Neural progenitor cell (in vitro differentiated cells): ENCODE data around the gene BOK.
A peak's percentile ranks its signal among the peaks of the same experiment; 100 is the strongest.

Experiments
- EZH2phosphoT487 ChIP-seq: fragments of 200-600 bp; sonication (generic); IDR thresholded peaks from 2 replicates; pipeline ENCODE4 v1.6.1; 2017; ENCODE audit warnings: antibody characterized with exemption
- TF ChIP-seq, protein P1 (sequence below): fragments of 200-600 bp; sonication (generic); IDR thresholded peaks from 2 replicates; pipeline ENCODE4 v1.5.1; 2017; ENCODE audit warnings: antibody characterized with exemption, mild to moderate bottlenecking

DNA sequence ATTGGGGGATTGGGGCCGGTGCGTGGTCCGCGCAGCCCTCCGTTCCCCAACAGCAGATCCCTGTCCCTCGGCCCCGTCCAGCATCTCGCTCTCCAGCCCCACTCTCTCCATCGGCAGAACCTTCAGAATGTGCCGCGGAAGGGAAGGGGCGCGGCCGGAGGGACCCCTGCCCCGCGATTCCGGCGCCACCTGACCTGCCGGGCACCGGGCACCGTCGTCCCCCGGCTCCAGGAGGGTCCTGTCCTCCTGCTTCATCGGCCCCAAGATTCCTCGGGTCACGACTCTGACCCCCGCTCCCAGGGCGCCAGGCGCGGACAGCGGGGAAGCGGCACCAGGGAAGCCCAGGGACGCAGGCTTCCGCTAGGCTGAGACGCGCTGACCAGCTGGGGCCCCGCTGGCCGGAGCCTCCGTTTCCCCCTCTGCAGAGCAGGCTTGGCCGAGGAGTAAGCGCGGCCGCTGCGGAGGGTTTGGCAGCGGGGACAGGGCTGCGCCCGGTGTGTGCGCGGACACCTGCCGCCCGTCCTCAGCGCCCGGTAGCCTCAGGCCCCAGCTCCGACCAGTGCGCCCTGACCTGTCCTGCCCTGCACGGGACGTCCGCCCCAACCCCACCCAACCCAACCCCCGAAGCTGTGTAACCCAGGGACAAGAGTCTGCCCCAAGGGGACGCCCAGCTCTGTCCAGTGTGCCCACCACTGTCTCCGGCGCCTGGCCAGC, 16.8 kb upstream of the BOK start:
- TF ChIP-seq, protein P1, sequence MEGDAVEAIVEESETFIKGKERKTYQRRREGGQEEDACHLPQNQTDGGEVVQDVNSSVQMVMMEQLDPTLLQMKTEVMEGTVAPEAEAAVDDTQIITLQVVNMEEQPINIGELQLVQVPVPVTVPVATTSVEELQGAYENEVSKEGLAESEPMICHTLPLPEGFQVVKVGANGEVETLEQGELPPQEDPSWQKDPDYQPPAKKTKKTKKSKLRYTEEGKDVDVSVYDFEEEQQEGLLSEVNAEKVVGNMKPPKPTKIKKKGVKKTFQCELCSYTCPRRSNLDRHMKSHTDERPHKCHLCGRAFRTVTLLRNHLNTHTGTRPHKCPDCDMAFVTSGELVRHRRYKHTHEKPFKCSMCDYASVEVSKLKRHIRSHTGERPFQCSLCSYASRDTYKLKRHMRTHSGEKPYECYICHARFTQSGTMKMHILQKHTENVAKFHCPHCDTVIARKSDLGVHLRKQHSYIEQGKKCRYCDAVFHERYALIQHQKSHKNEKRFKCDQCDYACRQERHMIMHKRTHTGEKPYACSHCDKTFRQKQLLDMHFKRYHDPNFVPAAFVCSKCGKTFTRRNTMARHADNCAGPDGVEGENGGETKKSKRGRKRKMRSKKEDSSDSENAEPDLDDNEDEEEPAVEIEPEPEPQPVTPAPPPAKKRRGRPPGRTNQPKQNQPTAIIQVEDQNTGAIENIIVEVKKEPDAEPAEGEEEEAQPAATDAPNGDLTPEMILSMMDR: no peak
- peak; percentile 66 for TF ChIP-seq EZH2phosphoT487
